GM21367 (cell line): ENCODE measurements around the gene ACTN4.

ENCODE experiments used
- ATAC-seq: cut with Tn5 transposase; IDR thresholded peaks from one replicate; pipeline ENCODE4 v1.9.1; 2021; ENCODE audit not compliant: unreplicated experiment

Gene ACTN4

DNA sequence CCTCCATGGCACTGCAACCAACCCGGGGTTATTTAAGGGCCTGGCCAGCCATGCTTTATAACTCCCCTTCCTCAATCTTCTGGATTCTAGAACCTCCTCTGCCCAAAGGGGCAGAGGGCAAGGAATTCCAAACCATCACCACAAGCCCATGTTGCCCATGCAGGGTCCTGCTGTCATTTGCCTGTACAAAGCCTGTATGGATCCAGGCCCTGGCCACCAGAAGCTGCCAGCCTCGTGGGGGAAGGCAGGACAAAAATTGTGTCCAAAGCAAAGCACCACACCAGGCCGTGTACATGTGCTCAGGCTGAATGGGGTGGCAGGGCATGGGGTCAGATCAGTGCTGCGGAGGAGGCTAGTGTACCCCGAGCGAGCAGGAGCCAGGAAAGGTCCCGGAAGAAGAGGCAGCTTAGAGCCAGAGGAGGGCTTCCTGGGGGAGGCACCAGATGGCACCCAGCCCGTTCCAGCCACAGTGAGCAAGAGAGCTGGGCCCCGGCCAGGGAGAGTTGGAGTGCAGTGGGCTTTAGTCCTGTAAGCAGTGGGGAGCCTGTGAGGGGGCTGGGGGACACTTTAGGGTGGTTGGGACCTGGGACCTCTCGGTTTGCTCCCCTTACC, 61.1 kb downstream of the ACTN4 start:
- ATAC-seq, result no peak

DNA sequence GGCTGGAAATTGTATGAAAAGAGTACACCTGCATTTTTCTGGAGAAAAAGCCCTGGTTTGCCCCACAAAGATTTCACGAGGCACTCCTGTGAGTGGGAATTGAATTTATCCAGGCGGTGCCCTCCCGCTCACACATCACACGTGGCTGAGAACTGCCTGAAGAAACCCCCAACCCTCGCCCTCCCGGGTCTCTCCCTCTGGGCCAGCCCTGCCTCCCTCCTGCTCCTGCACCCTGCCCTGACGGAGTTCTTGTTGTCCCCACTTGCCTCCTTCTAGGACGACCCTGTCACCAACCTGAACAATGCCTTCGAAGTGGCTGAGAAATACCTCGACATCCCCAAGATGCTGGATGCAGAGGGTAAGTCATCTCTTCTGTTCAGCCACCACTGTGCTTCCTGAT, 61.7 kb downstream of the ACTN4 start:
- no peak for ATAC-seq

DNA sequence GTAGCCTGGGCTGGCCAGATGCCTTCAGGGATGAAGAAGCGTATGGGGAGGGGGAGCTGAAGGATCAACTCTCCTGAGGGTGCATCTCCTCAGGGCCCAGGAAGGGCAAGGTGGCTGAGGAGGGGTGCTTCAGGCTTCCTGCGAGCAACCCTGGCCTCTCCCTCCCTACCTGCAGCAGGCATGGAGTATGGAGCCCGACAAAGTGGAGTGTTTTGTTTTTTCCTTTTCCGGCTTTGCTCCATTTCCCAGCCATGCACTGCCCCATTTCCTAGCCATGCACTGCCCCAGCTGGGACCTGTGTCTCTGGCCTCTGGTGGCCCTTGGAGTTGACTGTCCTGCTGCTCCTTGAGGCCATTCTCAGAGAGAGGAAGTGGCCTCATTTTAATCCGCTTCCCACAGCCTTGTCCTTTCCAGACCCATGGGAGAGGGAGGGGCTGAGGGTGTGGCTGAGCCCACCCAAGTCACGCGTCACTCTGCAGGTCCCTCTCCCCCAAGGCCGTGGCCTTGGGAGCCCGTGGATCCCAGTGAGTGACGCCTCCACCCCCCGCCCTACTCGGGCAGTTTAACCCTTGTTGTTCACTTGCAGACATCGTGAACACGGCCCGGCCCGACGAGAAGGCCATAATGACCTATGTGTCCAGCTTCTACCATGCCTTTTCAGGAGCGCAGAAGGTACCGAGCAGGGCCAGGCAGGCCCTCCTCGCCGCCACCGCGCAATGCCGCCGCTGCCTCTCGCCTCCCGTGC, 62.4 kb downstream of the ACTN4 start:
- ATAC-seq, result no peak

GRCh38 chr19:38710416-38710702, 62.9 kb downstream of the ACTN4 start:
- no peak for ATAC-seq

DNA sequence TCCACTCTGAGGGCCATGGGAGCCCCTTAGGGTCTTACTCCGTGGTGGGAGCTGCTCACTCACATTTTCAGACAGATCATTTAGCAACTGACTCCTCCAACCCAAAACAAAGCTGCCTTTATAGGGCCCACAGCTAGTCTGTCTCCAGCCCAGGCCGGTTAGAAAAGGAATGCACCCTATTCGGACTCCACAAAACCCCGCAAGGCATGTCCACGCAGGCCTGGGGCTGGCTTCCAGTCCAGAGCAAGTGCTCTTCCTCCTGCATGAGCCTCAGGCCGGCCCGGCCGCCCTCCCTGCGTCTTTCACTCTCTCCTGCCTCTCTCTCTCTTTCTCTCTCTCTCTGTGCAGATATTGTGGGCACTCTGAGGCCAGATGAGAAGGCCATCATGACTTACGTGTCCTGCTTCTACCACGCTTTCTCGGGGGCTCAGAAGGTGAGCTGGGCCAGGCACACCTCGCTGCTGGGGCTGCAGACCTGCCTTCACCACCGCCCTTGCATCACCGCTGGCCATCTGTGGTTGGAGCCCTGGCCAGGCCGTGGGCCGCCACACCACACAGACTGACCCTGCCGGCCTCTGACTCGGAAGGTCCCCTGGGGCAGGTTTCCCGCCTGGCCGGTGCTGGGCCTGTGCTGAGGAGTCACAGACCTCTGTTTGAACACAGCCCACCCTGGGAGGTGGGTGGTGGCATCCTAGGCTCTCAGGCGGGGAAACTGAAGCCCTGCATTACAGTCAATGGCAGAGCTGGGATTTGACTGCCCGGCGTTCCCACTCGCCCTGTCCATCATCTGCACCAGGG, 63.7 kb downstream of the ACTN4 start:
- no peak for ATAC-seq

- ATAC-seq, result no peak
These were observed 64.3 kb downstream of the ACTN4 start for GRCh38 chr19:38711726-38712153.

DNA sequence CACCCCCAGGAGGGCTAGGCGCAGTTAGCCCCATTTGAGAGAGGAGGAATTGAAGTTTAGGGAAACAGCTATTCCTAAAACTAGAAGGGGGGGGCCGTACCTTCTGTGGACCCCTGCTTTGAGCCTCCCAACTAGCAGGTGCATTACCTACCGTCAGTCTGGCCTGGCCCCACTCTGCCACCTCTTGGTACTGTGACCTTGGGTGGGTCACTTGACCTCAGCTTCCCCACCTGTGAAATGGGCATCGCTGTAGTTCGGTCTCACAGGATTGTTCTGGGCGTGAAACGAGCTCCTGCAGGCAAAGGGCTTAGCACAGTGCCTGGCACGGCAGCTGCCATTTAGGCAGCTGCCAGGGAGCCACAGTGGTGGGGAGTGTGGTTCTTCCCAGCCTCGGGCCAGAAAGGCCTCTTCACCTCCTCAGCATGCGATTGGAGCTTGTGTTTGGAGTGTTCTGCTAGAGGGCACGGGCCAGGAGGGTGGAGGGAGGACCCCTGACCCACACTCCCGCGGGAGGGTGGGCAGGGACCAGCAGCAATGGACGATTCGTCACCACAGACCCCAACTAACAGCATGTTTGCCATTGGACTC, 64.8 kb downstream of the ACTN4 start:
- no peak for ATAC-seq

DNA sequence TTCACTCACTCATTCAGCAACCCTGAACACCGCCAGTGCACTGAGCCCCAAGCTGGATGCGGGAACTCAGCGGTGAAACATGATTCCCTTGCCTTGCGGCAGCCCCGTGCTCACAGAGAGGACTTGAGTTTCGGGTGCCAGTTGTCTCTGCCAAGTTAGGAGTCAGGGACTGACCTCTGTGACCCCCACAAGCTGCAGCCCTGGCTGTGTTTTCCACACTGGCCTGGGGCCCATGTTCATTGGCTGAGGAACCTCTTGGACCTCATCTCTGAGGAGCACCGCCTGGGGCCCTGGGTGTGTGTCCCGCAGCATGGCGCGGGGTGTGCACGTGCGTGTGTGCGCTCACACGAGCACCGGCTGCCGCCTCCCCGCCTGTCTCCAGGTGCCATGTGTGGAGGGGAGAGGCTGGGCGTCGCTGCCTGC, 65.8 kb downstream of the ACTN4 start:
- ATAC-seq, result no peak

- ATAC-seq, result no peak
These were observed 66.4 kb downstream of the ACTN4 start for GRCh38 chr19:38713865-38714264.

- no peak for ATAC-seq
These were observed 66.9 kb downstream of the ACTN4 start for GRCh38 chr19:38714354-38714778.

GRCh38 chr19:38715555-38715954, 68.1 kb downstream of the ACTN4 start:
- ATAC-seq, result no peak

- no peak for ATAC-seq
These were observed 69.6 kb downstream of the ACTN4 start for GRCh38 chr19:38717051-38717450.

DNA sequence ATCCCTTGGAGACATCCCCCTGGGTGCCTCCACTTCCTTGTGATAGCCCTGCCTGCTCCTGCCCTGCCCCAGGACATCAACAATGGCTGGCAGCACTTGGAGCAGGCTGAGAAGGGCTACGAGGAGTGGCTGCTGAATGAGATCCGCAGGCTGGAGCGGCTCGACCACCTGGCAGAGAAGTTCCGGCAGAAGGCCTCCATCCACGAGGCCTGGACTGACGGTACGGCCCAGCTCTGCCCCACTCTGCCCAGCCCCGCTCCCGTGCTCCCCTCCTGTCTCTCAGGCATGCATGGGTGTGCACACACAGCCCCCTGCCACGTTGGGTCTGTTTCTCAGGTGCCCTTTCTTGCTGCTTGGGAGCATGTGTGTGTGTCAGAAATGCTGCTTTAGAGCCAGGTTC, 70.4 kb downstream of the ACTN4 start:
- no peak for ATAC-seq

DNA sequence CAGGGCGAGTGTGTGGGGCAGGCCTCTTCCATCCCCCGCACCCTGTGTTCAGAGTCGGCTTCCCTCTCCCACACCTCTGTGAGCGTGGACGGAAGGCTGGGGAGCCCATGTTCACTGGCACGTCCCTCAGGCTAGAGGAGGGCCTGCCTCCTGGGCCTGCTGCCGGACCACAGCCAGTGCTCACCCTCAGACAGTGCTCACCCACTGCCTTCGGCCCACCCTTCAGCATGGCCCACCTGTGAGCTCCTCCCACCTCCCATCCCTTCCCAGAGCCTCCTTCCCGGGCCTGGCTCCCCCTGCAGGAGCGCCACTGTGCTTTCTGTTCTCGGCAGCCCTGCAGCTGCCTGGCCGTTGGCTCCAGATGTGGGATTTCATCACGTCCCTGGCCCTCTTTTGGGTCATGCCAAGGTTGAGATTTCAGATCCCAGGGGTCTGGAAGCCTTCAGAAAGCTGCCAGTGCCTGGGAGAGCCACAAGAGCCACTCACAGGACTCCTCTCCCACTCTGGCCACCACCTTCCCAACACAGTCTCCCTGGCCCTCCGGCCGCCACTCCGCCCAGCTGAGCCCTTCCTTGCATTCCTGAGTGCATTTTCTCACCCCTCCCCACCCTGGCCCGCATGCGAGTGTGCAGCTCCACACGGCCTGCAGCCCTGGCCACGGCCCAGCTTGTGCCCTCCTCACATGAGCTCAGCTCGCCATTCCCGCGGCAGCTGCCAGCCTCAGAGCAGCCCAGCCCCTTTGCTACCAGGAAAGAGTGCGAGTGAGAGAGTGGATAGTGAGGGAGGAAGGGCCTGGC, 71.5 kb downstream of the ACTN4 start:
- no peak for ATAC-seq

DNA sequence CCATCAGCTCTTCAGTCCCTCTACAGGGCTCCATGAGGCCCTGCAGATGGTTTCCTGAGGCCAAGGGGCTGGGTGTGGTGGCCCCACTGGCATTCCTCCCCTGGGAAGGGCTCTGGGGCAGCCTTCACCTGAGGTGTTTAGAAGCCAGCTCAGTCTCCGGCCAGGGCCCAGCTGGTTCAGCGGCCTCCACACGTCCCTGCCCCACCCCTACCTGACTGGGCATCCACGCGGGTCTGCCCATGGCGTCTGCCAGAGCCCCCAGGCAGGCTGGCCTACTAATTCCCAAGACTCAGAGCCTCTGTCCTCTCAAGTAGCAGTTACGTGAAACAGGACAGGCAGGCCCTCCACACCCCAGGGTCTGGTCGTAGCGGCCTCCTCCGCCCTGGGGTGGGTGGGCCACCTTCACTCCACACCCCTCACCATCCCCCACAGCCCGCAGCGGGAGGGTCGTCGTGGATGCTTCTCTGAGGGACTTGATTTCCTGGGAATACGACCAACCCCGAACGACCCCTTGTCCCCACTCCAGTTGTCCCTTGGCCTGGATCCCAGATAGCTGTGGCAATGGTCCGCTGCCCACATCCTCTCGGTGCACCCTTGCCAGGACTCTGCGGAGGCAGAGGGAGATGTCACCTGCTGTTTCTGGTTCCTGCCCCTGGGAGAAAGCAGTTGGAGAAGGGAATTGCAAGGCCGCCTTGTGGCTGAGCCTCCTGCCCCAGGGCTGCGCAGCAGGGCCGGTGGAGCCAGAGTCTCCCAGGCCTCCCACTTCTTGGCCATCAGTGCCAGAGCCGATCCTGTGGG, 72.5 kb downstream of the ACTN4 start:
- no peak for ATAC-seq

- no peak for ATAC-seq
These were observed 73.2 kb downstream of the ACTN4 start for GRCh38 chr19:38720559-38721236.

- ATAC-seq, result no peak
These were observed 74.0 kb downstream of the ACTN4 start for GRCh38 chr19:38721496-38721895.

- no peak for ATAC-seq
These were observed 74.7 kb downstream of the ACTN4 start for GRCh38 chr19:38721979-38722773.
